HG02588 (cell line): ENCODE data around the gene CENPU.
A peak's percentile ranks its signal among the peaks of the same experiment; 100 is the strongest.
"Not testable (repeated sequence)": the region's sequence is repeated elsewhere in the genome, so short reads cannot be mapped to it uniquely, and the experiment has no call there.

Experiments
- ATAC-seq: cut with Tn5 transposase; IDR thresholded peaks from one replicate; pipeline ENCODE4 v1.9.1; 2021; ENCODE audit warnings: mild to moderate bottlenecking, moderate library complexity; ENCODE audit not compliant: unreplicated experiment

Gene CENPU

DNA sequence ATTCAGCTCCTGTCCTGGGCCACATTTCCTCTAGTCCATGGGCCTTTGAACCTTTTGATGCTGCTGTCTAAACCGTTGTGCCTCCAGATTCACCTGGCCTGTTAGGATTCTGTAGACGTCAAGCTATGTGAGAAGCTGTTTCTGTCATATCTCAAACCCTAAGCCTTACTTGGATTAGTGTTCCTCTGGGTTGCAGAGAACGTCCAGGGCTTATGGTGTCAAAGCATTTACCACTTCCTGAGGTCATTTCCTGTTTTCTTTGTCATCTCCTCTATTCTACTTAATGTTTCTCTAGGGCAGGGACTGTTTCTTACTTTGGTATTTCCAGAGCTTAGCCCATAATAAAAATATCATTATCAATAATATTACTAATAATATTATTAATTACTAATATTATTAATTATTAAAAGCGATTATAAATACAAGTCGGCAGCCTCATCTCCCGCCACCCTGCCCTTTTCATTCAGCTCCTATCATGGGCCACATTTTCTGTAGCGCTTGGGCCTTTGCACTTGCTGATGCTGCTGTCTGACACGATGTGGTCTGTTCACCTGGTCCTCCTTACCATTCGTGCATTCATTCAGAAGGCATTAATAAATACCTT, 65.3 kb downstream of the CENPU start:
- ATAC-seq: no peak

DNA sequence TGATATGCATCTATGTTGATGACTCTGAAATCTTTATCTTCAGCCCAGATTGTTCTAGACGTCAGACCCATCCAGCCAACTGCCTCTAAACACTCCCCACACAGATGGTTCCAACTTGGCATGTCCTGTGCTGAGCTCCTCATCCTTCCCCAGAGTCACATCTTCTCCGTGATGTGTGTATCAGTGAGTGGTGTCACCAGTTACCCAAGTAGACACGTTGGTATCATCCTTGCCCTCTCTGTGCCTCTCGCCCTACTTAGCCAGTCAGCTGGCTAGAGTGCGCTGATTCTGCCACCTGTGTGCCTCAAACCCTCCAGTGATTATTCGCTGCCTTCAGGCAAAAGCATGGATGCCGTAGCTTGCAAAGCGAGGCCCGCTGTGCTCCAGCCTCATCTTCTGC, 65.8 kb downstream of the CENPU start:
- ATAC-seq: no peak

GRCh38 chr4:184666670-184667069, 67.2 kb downstream of the CENPU start:
- no peak for ATAC-seq

DNA sequence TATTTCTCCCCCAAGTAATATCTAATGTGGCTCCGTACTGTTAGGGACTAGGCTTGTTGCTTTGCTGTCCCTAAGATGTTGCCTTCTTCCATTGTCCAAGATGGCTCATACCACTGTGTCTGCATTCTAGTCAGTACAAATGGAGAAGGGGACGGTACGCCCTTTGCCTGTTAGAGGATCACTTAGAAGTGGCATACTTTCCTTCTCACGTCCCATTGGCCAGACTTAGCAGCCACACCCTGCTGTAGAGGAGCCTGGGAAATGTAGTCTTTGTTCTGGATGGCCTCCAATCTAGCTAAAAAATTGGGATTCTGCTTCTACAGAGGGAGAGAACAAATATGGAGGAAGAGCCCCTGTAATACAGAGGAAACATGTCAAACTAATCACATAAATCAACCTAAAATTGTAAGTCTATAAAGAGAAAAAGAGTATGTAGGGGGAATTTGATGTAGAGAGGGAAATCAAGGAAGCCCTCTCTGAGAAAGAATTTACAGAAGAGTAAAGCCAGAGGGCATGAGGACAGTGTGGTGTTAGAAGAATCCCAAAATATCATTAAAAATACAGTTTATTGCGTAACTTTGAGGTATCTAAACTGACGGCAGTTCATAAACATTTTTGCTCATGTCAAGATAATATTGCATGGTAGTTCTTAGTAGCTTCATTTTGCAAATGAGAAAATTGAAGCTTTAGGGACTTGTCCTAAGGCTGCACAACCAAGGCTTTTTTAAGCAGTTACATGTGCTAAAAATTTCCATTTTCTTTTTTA, 69.3 kb downstream of the CENPU start:
- no peak for ATAC-seq

GRCh38 chr4:184662236-184662635, 71.7 kb downstream of the CENPU start:
- no peak for ATAC-seq

GRCh38 chr4:184660978-184661377, 72.9 kb downstream of the CENPU start:
- ATAC-seq: no peak

- not testable (repeated sequence) for ATAC-seq
Measured at GRCh38 chr4:184657820-184658219, 76.1 kb downstream of the CENPU start.

- ATAC-seq: no peak
Measured at GRCh38 chr4:184657144-184657543, 76.8 kb downstream of the CENPU start.

DNA sequence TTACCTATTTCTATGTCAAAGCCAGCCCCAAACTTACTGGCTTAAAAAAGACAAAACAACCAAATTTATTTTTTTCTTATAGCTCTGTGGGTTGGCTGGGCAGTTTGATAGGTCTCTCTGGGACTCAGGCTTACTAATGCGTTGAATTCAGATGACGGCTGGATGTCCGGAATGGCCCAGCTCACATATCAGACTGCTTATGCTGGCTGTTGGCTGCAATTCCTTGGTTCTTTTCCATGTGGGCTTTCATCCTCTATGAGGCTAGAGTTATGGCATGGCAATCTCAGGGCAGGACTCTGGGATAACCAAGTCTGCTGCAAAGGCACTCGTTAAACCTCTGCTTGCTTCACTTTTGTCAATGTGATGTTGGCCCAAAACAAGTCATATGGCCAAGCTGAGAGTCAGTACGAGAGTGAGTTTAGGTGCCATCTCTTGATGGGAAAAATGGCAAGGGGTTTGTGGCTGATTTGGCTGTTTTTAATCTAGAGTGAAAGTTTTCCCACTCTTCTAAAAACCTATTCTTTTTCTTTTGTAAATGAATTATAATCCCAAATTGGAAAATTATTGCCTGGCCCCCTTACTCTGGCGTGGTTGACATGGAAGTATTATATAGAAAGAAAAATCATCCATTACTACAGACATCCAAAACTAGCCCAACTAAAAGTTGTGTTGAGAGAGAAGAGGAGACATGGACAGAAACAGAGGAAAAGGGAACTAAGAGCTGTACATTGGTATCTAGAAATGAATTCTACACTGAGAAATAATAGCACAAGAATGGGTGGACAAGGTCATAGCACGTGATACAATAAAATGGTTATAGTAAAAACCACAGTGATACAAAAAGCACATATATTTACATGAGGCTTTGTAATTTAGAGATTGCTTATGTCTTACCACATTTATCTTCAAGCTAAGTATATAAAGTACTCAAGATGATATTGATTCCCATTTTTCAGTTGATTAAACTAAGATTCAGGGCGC, 77.7 kb downstream of the CENPU start:
- no peak for ATAC-seq

- ATAC-seq: no peak
Measured at GRCh38 chr4:184653650-184654049, 80.2 kb downstream of the CENPU start.

- not testable (repeated sequence) for ATAC-seq
Measured at GRCh38 chr4:184652681-184653080, 81.2 kb downstream of the CENPU start.

DNA sequence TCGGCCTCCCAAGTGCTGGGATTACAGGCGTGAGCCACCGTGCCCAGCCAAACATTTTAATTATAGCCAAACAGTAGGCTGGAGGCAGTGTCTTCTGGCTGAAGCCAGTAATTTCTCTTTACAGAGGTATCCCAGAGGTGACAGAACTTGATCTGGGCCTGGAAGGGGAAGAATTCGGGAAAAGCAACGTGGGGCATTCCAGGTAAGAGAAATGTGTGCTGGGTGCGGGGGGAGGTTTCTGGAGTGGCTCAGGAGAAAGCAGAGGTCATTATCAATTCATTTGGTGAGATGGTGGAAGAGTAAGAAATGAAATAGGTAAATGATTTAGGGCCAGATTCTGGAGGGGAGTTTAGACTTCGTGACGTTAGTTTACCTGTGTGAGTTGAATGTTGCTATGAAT, 82.0 kb downstream of the CENPU start:
- no peak for ATAC-seq

DNA sequence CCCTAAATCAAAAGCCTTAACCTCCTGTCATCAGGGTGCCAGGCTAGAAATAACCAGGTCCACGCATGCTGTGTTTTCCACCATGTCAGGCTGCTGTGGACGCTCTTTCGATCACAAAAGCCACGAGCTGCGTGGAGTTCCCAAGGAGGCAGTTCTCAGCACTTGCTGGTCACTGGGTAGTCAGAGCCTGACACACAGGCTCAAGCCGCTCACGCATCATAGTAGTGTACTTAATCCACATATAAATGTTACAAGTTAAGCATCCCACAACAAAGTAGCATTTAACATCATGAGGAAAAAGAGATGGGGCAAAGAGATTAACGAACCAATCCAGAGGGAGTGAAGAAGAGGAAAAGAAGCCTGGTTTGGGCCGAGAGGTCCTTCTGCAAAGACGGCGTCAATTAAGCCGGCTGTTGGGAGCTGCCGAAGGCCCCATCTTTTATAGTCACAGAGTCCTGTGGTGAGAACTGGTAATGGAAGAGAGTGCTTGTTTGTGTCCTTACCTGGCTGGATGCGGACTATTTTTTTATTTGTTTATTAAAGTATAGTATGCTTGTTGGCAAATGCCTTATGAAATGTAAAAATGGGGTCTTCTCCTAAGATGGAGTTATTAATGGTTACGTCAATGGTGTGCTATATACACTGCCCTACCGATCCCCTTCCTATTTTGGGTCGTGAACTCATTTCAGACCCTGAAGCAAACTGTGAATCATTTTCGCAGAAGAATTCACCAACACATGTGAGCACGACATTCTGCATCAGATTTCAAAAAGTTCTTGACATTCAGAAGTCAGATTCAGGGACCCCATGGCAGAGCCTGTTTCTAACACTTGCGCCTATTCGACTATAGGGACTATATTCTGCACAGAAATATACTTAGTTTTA, 83.7 kb downstream of the CENPU start:
- peak; percentile 4 for ATAC-seq

DNA sequence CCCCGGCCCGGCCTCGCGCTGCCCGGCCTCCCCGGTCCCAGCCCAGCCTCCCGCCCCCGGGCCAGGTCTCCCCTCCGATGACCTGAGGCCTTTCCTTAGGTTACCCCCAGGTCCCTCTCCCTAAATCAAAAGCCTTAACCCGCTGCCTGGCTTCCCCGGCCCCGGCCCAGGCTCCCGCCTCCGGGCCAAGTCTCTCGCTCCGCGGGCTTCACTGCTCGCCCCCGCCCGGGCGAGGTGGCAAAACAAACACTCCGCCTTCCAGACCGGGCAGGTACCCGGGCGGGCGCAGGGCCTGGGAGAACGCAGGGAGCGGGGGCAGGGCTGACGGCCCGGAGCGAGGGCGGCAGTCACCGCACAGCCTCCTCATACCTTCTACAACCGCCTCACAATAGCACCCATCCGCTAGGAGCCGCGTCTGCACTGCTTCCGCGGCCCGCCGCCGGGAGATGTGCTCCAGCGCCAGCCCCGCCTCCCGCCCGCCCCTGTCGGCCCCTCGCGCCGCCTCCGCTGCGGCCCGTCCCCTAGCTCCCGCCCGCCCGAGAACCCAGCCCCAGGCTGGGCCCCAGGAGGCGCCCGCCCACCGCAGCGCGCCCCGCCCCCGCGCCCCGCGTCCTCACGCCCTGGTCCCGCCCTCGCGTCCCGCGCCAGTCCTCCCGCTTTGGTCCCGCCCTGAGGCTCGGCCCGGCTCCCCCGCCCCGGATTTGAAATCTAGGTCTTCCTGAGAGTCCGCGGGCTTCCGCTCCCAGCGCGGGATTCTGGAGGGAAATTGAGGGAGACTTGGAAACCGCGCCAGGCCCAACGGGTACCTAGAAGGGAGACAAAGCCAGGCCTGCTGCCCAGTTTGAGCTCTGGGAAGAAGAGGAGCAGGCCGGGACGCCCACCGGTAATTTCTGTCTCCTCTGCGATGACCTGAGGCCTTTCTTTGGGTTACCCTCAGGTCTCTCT, 84.6 kb downstream of the CENPU start, which contains the start of the genes CASP3 and PRIMPOL:
TSS of gene CASP3 (minus strand) at position 422 of the 945 bp plus-strand sequence. CDS start 10,994 bp downstream, outside the sequence.
TSS of gene PRIMPOL (plus strand) at position 713 of the 945 bp plus-strand sequence. CDS start 7,403 bp downstream, outside the sequence.
- peak; percentile 84 for ATAC-seq

DNA sequence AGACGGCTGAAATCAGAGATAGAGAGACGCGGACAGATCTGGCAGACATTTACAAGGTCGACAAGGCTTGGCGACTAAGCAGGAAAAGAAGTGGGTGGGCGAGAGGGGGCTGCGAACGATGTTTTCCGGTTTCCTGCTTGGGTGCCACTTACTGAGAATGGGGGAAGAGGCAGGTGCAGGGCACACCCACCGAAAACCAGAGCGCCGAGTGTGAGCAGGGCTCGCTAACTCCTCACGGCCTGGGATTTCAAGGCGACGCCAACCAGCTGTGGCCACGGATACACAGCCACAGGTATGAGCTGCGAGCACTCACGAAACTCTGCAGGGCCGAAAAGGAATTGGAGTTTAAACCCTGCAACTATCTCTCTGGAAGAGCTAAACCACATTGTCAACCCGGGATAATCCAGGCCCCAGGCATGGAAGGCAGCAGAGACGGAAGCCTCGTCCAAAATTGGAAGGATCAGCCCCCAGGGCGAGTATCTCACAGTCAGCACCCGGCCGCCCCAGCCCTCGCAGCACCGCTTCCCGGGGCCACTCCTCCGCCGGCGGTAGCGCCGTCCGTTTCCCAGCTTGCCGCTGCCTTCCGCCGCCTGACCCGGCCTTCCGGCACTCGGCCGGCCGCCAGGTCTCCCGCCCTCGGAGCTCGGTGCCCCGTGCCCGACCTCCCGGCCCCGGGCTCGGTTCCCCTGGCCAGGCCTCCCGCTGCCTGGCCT, 85.4 kb downstream of the CENPU start:
- ATAC-seq: peak; percentile 25

DNA sequence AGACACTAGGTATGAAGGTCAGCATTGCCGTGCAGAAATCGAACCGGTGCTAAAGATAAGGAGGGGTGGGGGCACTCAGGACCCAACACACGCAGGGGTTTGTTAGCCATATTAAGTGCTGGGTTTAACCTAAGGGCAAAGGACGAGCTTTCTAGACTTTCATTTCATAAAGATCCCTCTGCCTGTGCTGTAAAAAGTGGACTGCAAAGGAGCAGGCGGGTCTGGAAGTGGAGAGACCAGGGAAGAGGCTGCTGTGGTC, 85.9 kb downstream of the CENPU start:
- no peak for ATAC-seq

DNA sequence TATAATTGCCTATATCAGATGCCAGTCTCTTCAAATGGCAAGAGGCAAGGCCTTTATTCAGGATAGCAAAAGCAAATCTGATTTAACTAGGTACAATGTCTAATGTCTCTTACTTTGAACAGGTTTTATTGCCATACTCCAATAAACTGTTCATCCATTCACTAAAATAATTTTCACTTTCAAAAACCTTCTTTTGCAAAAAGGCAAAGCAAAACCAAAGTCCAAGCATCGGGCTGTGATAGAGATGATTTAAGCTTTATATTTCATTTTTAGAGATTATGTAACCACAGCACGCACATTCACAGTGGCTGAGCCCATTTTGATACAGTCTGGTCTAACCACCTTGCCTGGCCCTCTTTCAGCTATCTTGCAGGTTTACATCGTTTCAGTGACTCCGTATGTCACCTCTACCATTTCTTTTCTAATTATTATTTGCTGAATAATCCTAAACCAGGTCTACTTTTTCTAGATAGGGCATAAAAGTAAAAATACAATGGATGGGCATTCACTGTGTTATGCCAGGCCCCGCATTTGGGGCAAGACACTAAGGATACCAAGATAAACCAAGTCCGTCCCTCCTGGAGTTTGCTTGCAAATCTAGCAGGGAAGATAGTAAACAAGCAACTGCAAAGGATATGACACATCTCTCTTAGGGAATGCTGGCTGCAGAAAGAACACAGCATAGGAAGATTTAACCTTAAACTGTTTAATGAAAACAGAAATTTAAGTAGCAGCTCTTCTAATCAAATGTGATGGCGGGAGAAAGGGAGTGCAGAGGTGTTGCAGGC, 86.4 kb downstream of the CENPU start:
- ATAC-seq: no peak
